SH-SY5Y (cell line): ENCODE results near the gene OVOL1.

Experiments used
- GATA2 ChIP-seq: IDR thresholded peaks from 2 replicates; pipeline ENCODE4 v1.6.1; 2011; ENCODE audit warnings: mild to moderate bottlenecking, low read depth, low read length
- GATA3 ChIP-seq: IDR thresholded peaks from 2 replicates; pipeline ENCODE4 v1.6.1; 2011; ENCODE audit warnings: low read depth, mild to moderate bottlenecking, low read length, moderate library complexity

DNA sequence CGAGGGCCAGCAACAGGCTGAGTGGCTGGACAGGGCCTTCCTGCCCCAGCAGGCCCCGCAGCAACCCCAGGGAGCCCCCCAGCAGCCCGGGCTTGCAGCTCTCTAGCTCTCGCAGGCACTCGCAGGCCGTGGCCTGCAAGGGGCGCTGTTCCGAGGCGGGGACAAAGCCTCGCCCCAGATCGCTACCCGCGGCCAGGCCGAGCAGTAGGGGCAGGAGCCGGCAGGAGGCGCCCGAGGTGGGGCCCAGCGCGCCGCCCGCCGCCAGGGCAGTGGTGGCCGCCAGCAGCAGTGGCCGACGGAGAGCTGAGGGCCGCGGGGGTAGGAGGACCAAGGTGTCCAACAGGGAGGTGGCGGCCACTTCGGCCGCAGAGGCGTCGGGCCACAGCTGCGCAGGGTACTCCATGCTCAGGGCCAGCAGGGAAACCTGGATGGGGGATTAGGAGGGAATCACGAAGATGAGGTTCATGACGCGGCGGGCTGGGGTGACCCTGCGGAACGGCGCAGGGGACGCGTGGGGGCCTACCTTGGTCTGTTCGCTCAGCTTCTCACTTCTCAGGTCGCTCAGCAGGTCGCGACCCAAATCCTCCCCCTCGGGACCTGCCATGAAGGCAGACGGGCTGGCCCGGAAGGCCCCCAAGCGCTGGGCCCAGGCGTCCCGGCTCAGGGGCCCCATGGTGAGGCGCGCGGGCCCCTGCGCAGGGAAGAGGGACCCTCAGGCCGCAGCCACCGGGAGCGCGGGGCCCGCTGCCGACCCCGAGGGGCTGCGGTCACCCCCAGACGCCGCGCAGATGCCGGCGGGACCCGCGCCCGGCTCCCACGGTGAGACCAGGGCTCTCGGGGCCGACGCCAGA, 6.7 kb upstream of the OVOL1 start:
- TF ChIP-seq GATA2 (no peak), GATA3 (no peak)
